Renal cortical epithelial cell (primary cell): Measurements from ENCODE around the gene SBF1. TPM values are rescaled to one million over a fixed set of nuclear protein-coding genes. Genes with fewer than 3 reads are reported as not detected.
A peak's percentile ranks its signal among the peaks of the same experiment; 100 is the strongest.
"Not testable (repeated sequence)": the region's sequence is repeated elsewhere in the genome, so short reads cannot be mapped to it uniquely, and the experiment has no call there.

ENCODE experiments used
- DNase-seq: peaks from one replicate; pipeline ENCODE4 v3.0.0-alpha.2; 2011; ENCODE audit warnings: low read depth
- total RNA-seq: library from RNA; depleted of rRNA; stranded (reverse); fragments of >200 nt; gene quantifications from 2 replicates; pipeline ENCODE4 v1.2.3, GENCODE V29; 2014

SBF1 gene
- total RNA-seq, result 51.4 and 68.2 TPM in 2 replicates

- DNase-seq, result peak; percentile 67
Observed at GRCh38 chr22:50474710-50475651, at the start of gene SBF1. Gene SBF1 (minus strand): TSS chr22:50475035. CDS start chr22:50474840, 195 bp downstream.

- no peak for DNase-seq
Observed at GRCh38 chr22:50523806-50524675, 49.2 kb upstream of the SBF1 start.

GRCh38 chr22:50523458-50523805, 48.6 kb upstream of the SBF1 start:
- DNase-seq, result no peak

GRCh38 chr22:50522806-50523438, 48.1 kb upstream of the SBF1 start:
- no peak for DNase-seq

GRCh38 chr22:50522208-50522805, 47.5 kb upstream of the SBF1 start:
- no peak for DNase-seq

GRCh38 chr22:50521710-50522109, 46.9 kb upstream of the SBF1 start:
- DNase-seq, result no peak

- DNase-seq, result no peak
Observed at GRCh38 chr22:50520826-50521453, 46.1 kb upstream of the SBF1 start.

- not testable (repeated sequence) for DNase-seq
Observed at GRCh38 chr22:50520184-50520583, 45.3 kb upstream of the SBF1 start.

GRCh38 chr22:50519151-50519550, 44.3 kb upstream of the SBF1 start:
- DNase-seq, result no peak

GRCh38 chr22:50518606-50519005, 43.8 kb upstream of the SBF1 start:
- no peak for DNase-seq

- no peak for DNase-seq
Observed at GRCh38 chr22:50517495-50518260, 42.8 kb upstream of the SBF1 start.

GRCh38 chr22:50516891-50517290, 42.1 kb upstream of the SBF1 start:
- no peak for DNase-seq

GRCh38 chr22:50516068-50516467, 41.2 kb upstream of the SBF1 start:
- no peak for DNase-seq

GRCh38 chr22:50513175-50513574, 38.3 kb upstream of the SBF1 start:
- no peak for DNase-seq

GRCh38 chr22:50508897-50509296, 34.1 kb upstream of the SBF1 start:
- DNase-seq, result no peak

GRCh38 chr22:50507991-50508884, 33.4 kb upstream of the SBF1 start, which contains the start of gene NCAPH2:
Gene NCAPH2 (plus strand): TSS chr22:50508224. CDS start chr22:50508338, 114 bp downstream.
- DNase-seq, result peak; percentile 85

- no peak for DNase-seq
Observed at GRCh38 chr22:50507421-50507990, 32.7 kb upstream of the SBF1 start, which contains the start of gene LMF2. Gene LMF2 (minus strand): TSS chr22:50507702. CDS start chr22:50507675, 27 bp downstream.

- no peak for DNase-seq
Observed at GRCh38 chr22:50506611-50507420, 32.0 kb upstream of the SBF1 start.
